GM12873 (cell line): ENCODE data around the gene PALM3.

Source experiments
- CTCF ChIP-seq: IDR thresholded peaks from 2 replicates; pipeline ENCODE4 v1.5.1; 2012; ENCODE audit warnings: low read depth, mild to moderate bottlenecking, moderate library complexity, low read length, control low read depth; ENCODE audit not compliant: insufficient read depth; ENCODE audit errors: missing control alignments

PALM3 gene

DNA sequence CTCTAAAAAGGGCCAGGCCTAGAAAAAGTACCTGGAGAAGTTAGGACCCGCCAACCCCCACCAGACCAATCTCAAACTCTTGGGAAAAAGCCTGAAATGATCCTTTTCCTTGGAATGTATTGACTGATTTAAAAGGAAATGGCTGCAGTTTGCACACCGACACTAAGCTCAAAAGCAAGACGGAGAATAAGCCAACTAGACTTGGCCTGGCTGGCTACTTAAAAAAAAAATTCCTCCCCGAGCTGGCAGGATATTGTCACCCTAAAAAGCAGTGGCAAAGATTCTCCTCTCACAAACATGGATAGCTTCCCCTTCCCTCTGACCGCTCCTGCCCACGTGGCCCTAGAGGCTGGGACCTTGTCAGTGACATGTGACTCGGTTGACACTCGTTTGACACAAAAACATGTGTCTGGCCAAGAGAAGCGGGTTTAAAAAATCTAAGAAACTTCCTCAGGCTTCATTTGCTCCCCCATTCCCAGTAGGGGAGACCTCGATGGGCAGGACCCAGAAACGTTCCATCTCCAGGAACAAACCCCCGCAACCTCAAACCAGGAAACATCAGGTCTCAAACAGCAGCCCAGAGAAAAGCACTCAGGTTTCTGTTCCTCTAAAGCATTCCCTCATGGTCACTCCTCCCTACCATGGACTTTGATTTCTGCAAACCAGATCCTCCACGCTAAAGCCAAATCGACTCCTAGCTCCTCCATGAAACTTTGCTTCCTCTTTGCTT, 57.1 kb downstream of the PALM3 start:
- TF ChIP-seq CTCF = no peak
